Body of pancreas (tissue), 4 donors: ENCODE results near the gene MCCC1. TPM values are rescaled to one million over a fixed set of nuclear protein-coding genes. Genes with fewer than 3 reads are reported as not detected.
A peak's percentile ranks its signal among the peaks of the same experiment; 100 is the strongest.

Experiments used
- ATAC-seq: fragments of 150-250 bp; one replicate; pipeline ENCODE4 v1.9.1; 2016
- DNase-seq, 4 donors: peaks; one replicate each; pipeline ENCODE4 v3.0.0-alpha.2; 2019
- H3K27ac ChIP-seq, 4 donors: fragments of 200-600 bp; sonication (generic); 1 replicate in 3 of 4; 2 replicates in 1 of 4; pipeline versions ENCODE4 v1.5.1 to v1.6.1; 2016 to 2019; ENCODE audit warnings: mild to moderate bottlenecking in 1 of 4, mixed read lengths in 1 of 4, moderate library complexity in 1 of 4
- H3K27me3 ChIP-seq, 2 donors: fragments of 200-600 bp; sonication (generic); one replicate each; pipeline ENCODE4 v1.6.0; 2016; ENCODE audit warnings: mild to moderate bottlenecking in 1 of 2
- H3K36me3 ChIP-seq, 2 donors: fragments of 200-600 bp; sonication (generic); replicated peaks in 1 of 2; 2 replicates each; pipeline ENCODE4 v1.5.1; 2016; ENCODE audit warnings: low read depth in 2 of 2; ENCODE audit not compliant: insufficient read depth in 1 of 2
- H3K4me1 ChIP-seq: fragments of 200-600 bp; sonication (generic); one replicate; pipeline ENCODE4 v1.6.0; 2016
- H3K4me3 ChIP-seq, 2 donors: fragments of 200-600 bp; sonication (generic); 1 replicate in 1 of 2; 2 replicates in 1 of 2; pipeline ENCODE4 v1.5.1; 2016 to 2019
- H3K9me3 ChIP-seq, 3 donors: fragments of 200-600 bp; sonication (generic); 1 replicate in 2 of 3; 2 replicates in 1 of 3; pipeline ENCODE4 v1.5.1; 2016
- POLR2A ChIP-seq, 3 donors: fragments of 450-650 bp; IDR thresholded peaks; one replicate each; pipeline ENCODE4 v1.6.1; 2016; ENCODE audit warnings: antibody characterized with exemption in 3 of 3, mild to moderate bottlenecking in 2 of 3
- WGBS, 2 donors: methylation state at CpG; one replicate each; pipeline ENCODE4 v1.1.5; 2017; 5-methylcytosine and 5-hydroxymethylcytosine counted together
- intact Hi-C: fragments of 100-400 bp; cut with DNase I; formaldehyde crosslinking; loops from one replicate; pipeline ENCODE4 v1.15.1; 2023
- total RNA-seq, 2 donors: library from RNA; depleted of rRNA; stranded (reverse); fragments of >200 nt; gene quantifications; one replicate each; pipeline ENCODE4 v1.1.0, GENCODE V29; 2016
- TF ChIP-seq, protein P1 (sequence below), 7 experiments: fragments of 450-650 bp in 4 of 7; fragments of 200-600 bp in 3 of 7; sonication (generic) in 3 of 7; IDR thresholded peaks; one replicate each; pipeline ENCODE4 v1.5.1; 2016 to 2019; ENCODE audit warnings: antibody characterized with exemption in 7 of 7

The MCCC1 gene
- total RNA-seq, 2 donors from 2014 or later: 50.8 to 63.9 TPM

- Histone ChIP-seq H3K9me3 (no peaks in the 10 kb centered on the region), H3K4me1 (peaks cover 9% of the 10 kb centered on the region), H3K27ac (no peak overlapping the region), H3K27me3 (no peaks in the 10 kb centered on the region), H3K4me3 (no peak overlapping the region), H3K36me3 (no peaks in the 10 kb centered on the region)
- 57 to 77% methylated on average over 4 of the region's 4 CpGs for WGBS, 2 donors
- DNase-seq (no peak), ATAC-seq (no peak)
- TF ChIP-seq, protein P1, sequence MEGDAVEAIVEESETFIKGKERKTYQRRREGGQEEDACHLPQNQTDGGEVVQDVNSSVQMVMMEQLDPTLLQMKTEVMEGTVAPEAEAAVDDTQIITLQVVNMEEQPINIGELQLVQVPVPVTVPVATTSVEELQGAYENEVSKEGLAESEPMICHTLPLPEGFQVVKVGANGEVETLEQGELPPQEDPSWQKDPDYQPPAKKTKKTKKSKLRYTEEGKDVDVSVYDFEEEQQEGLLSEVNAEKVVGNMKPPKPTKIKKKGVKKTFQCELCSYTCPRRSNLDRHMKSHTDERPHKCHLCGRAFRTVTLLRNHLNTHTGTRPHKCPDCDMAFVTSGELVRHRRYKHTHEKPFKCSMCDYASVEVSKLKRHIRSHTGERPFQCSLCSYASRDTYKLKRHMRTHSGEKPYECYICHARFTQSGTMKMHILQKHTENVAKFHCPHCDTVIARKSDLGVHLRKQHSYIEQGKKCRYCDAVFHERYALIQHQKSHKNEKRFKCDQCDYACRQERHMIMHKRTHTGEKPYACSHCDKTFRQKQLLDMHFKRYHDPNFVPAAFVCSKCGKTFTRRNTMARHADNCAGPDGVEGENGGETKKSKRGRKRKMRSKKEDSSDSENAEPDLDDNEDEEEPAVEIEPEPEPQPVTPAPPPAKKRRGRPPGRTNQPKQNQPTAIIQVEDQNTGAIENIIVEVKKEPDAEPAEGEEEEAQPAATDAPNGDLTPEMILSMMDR (IDR thresholded peaks at IDR 0.05): no peak
- no peak for TF ChIP-seq POLR2A (IDR thresholded peaks at IDR 0.05)
- intact Hi-C loops: loop anchor here (10.0 kb wide), 1 partner anchor 61 kb away; no protein-coding TSS in a partner anchor
Measured at GRCh38 chr3:183123891-183124290, 24.6 kb upstream of the MCCC1 start.

DNA sequence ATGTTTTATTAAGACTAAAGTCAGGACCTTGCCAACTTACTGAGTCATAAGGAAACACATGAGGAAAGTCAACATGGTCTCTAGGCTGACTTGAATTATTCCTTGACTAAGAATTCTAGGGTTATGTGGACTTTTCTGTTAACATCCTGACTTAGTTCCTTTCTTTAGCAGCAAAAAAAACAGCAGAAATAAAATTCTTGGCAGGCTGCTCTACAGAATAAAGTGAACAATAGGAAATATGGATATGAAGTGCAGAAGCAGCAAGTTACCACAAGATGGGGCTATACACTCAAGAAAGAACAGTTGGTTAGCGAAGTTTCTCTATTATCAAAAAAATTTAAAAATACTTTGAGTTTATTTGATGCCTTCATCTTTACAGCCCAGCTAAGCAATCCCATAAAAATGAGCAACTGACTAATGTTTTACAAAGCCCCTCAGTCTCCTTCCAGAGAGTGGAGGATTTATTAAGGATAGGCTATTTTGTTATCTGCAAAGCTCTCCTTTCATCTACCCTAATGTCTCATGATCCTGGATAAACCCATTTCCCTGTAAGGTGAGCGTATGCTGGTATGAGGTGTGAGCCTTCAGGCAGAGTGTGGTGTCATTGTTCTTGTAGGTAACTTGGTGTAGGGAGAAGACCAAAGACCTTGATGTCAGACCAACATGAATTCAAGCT is 23.1 kb upstream of the MCCC1 start:
- TF ChIP-seq, protein P1 (IDR thresholded peaks at IDR 0.05): peak; percentile 69 to 92 (median 88)
- no peak for TF ChIP-seq POLR2A (IDR thresholded peaks at IDR 0.05)
- 14 to 24% methylated on average over 2 of the region's 2 CpGs for WGBS, 2 donors
- H3K9me3 ChIP-seq: no peaks in the 10 kb centered on the region
- H3K27me3 ChIP-seq: no peaks in the 10 kb centered on the region
- peaks cover 9% of the 10 kb centered on the region for H3K4me1 ChIP-seq
- H3K4me3 ChIP-seq: no peak overlapping the region
- DNase-seq (peak in 1 of 4 donors; percentile 50), ATAC-seq (peak; percentile 76)
- H3K27ac ChIP-seq: peak overlapping the region in 2 of 4 donors; percentile 5 to 71
- intact Hi-C loops: loop anchor here (10.0 kb wide), 1 partner anchor 62 kb away; no protein-coding TSS in a partner anchor
- H3K36me3 ChIP-seq: no peaks in the 10 kb centered on the region

DNA sequence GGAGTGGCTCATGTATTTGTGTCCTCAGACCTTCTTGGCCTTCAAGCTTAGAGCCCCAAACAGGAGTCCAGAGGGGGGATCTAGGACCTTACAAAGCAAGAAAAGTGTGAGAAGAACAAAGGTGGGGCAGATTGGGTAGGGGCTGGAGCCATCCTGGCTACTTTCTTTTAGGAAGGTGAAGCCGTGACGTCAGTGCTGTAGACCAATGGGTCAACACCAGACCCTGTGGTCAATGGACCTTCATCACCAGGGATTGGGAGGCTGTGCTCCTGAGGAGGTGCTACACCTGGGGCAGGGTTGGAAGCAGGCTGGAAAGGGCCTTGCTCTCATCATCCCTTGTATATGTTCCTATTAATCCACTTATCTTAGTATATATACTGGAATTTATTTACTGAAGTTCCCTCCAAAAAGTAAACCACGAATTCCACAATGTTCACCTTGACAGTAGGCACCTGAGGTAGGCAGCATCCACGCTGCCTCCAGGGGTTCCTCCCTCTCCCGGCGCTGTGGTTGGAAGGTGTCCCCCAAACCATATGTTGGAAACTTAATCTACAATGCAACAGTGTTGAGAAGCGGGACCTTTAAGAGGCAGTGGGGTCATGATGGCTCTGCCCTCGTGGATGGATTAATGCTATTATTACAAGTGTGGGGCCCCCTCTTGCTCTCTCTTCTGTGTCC is 21.4 kb upstream of the MCCC1 start:
- intact Hi-C loops: loop anchor here (10.0 kb wide), 1 partner anchor 64 kb away; no protein-coding TSS in a partner anchor
- ATAC-seq (no peak), DNase-seq (no peak)
- no peak overlapping the region for H3K27ac ChIP-seq
- H3K4me1 ChIP-seq: peaks cover 18% of the 10 kb centered on the region
- no peak for TF ChIP-seq POLR2A (IDR thresholded peaks at IDR 0.05)
- TF ChIP-seq, protein P1 (IDR thresholded peaks at IDR 0.05): no peak
- no peaks in the 10 kb centered on the region for H3K9me3 ChIP-seq
- H3K36me3 ChIP-seq: no peaks in the 10 kb centered on the region
- no peaks in the 10 kb centered on the region for H3K27me3 ChIP-seq
- no peak overlapping the region for H3K4me3 ChIP-seq
- WGBS, 2 donors: 67 to 80% methylated on average over 8 of the region's 8 CpGs

GRCh38 chr3:183117056-183117455 is 17.8 kb upstream of the MCCC1 start:
- intact Hi-C loops: loop anchor here (10.0 kb wide), 1 partner anchor 268 kb away; no protein-coding TSS in a partner anchor
- 83% methylated on average over 2 to 4 of the region's 4 CpGs for WGBS, 2 donors
- Histone ChIP-seq H3K36me3 (no peaks in the 10 kb centered on the region), H3K4me3 (no peak overlapping the region), H3K27me3 (no peaks in the 10 kb centered on the region), H3K9me3 (no peaks in the 10 kb centered on the region), H3K27ac (no peak overlapping the region), H3K4me1 (peaks cover 11% of the 10 kb centered on the region)
- no peak for TF ChIP-seq POLR2A (IDR thresholded peaks at IDR 0.05)
- TF ChIP-seq, protein P1 (IDR thresholded peaks at IDR 0.05): no peak
- ATAC-seq: no peak
- no peak for DNase-seq
